GM15510 (cell line): ENCODE data around the gene RPL29.

Experiments
- POLR2A ChIP-seq: IDR thresholded peaks from 3 replicates; pipeline ENCODE4 v1.6.1; 2011; ENCODE audit warnings: borderline replicate concordance; ENCODE audit not compliant: insufficient read length; ENCODE audit errors: extremely low read depth

The RPL29 gene

DNA sequence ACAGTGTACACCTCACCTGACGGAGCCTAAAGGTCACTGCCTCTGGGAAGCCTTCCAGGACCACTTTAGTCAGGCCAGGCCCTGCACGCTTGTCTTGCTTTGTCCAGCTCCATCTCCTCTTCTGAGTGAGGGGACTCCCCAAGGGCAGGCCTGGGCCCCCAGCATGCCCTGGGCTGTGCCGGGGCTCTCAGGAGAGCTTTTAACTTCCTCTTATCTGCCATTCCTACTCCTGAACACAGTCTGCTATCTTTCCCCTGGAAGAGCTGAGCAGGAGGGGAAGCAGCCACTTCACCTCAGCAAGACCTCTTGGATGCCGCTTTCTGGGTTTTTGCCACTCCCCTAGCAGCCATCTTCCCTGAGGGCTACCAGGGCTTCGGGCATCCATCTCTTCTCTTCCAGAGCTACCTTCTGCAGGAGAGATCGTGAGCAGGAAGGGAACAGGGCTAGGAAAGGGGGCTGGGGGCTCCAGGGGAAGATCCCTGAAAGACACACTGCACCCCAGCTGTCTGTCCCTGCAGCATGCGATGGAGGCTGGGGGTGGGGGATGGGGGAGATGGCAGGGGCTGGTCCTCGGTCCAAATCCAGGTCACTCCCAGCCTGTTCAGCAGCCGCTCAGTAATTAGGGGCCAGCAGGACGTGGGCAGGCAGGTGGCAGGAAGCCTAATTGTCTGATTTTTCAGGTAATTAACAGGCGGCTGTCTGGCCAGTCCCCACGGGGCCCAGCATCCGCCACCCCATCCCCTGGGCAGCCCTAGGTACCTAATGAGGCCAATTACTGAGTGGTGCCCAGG, 19.9 kb upstream of the RPL29 start:
- no peak for TF ChIP-seq POLR2A

DNA sequence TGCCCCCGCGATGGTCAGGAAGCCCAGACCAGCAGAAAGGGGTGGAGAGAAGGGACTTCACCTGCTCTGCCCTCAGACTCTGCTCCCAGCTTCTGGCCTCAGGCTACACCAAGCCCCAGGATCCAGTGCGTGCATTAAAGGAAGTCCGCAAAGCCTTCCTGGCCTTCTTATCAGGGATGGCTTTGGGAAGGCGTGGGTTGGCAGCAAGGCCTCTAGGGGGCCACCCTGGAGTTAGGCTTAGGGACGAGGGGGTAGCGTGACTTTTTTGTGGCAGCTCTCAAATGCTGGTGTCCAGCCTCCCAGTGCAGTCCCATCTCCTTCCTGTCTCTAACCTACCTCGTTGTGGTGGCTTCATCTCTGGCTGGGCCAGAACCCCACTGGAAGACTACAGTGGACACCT, 18.9 kb upstream of the RPL29 start:
- no peak for TF ChIP-seq POLR2A

DNA sequence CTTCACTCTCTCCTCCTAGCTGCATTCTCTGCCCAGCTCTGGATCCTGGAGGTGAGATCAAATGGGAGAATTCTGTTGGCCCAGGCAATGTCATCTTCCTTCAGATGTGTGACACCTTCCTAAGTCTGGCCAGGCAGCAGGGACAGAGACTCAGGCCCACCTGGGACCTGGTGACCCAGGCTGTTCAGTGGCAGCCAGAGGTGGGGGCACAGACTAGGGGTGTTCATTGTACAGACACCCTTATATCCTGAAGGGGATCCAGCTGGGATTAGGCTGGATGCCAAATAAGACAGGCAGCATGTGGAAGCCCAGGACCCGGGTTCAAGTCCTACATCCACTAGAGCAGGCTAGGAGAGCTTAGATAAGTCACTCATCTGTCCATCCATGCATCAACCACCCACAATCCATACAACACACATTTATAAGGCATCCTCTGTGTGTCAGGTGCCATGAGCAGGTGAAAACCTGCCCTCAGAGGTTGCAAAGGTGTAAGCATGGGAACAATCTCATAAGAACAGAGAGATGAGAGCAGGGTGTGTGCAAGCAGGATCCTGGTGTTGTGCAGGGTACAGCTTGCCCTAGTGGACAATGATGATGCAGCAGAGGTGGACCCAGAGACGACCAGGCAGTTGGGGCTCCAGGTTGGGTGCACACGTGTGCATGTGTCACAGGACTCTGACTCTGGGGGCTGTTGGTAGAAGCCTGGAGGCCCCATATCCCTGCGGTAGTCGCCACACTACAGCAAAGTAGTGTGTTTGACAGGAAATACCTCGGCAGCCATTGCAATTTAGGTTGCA, 18.3 kb upstream of the RPL29 start:
- TF ChIP-seq POLR2A: no peak

DNA sequence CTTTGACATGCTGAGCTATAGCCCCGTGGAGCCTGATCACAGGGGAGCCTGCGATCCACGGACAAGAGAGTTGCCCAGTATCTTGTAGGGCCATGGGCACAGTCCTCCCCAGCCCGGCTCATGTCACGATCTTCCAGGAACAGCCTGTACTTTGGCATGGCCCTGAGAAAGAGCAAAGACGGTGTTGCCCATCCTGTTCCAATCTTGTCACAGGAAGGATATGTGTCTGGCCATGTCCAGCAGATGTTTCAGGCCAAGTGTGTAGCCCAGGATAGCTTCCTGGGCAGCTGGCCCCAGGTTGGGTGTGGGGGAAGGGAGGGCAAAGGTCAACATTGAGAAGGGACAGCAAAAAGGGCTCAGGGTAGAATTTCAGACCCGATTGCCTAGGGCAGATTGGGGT, 17.0 kb upstream of the RPL29 start:
- no peak for TF ChIP-seq POLR2A

DNA sequence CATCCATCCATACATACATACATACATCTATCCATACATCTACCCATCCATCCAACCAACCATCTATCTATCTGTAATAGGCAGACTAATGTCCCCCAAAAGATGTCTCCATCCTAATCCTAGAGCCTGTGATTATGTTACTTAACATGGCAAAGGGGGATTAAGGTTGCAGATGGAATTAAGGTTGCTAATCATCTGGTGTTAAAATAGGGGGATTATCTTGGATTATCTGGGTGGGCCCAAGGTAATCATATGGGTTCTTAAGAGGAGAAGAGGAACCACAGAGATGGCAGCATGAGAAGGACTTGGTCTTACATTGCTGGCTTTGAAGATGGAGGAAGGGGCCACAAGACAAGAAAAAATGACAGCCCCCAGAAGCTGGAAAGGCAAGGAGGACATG, 14.7 kb upstream of the RPL29 start:
- no peak for TF ChIP-seq POLR2A

DNA sequence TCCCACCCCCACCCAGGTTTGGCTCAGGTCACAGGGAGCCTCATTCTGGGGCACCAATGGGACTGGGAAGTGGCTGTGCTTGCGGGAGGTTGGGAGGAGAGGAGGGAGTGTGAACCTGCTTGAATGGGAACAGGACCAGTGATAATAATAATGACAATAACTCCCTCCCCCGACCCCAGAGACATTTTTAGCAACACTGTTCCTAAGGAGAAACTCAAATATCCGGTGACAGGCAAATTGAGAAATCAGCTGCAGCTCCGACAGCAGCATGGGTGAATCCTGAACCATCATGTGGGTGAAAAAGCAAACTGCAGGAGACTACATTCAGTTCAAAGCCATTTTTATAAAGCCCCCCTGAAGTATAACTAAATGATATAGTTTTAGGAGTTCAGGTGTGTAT, 11.6 kb upstream of the RPL29 start:
- TF ChIP-seq POLR2A: no peak

DNA sequence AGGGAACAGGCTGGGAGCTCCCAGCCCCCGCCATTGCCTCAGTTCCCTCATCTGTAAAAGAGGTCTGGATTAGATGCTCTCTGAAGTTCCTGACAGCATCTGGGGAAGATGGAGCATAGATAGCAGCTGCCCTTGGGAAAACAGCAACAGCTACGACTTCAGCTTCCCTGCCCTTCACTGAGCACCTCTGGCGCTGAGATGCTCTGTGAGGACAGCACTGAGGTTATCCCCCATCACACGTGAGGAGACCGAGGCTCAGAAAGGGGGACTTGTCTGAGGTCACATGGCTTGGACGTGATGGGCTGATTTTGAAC, 11.1 kb upstream of the RPL29 start:
- no peak for TF ChIP-seq POLR2A

DNA sequence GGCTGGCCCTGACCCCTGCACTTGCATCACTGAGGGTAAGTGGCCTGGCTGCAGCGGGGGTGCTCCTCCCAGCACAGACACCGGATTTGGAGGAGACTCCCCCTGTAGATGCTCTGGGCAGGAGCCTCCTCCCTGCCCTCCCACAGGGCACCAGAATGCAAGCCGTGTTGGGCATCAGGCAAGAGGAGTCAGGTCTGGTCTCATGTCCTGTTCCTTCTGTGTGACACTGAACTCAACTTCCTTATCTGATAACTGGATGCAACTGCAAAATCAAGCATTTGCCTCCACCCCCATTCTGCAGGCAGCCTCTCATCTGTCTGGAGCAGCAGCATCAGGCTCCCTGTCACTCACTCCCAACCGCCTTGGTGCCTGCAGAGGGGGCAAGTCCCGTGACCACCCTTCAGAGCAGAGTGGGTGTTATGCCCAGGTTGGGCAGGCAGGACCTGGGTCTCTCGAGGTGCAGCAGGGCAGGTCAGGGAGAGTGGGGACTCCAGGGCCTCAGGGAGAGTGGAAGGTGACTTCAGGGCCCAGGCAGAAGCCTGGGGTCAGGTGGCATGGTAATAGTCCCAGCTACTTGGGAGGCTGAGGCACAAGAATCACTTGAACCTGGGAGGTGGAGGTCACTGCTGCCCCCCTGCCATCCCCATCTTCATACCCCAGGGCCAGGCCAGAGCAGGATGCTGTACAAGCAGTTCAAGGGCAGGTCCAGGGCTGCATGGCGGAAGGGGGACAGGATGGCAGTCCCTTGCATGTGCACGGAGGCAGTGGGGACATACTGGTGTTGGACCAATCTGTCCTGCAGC, 10.5 kb upstream of the RPL29 start:
- no peak for TF ChIP-seq POLR2A

DNA sequence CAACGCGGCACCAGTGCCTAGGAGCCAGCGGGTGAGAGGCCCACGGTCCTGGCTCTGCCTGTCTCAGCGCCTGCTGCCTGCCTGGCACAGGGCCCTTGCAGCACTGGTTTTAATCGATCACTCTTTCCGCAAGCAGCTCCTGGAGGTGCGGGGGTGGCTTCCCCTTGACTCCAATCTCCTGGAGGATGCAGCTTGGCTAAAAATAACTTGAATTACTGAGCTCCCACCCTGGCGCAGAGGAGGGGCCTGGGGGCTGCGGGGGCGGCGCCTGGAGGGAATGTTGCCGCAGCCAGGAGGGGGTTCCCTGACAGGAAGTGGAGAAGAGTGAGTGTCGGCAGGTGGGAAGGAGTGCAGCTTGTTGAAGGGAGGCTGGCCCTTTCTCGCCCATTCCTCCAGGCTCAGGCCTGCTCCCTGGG, 9.9 kb upstream of the RPL29 start:
- TF ChIP-seq POLR2A: no peak

DNA sequence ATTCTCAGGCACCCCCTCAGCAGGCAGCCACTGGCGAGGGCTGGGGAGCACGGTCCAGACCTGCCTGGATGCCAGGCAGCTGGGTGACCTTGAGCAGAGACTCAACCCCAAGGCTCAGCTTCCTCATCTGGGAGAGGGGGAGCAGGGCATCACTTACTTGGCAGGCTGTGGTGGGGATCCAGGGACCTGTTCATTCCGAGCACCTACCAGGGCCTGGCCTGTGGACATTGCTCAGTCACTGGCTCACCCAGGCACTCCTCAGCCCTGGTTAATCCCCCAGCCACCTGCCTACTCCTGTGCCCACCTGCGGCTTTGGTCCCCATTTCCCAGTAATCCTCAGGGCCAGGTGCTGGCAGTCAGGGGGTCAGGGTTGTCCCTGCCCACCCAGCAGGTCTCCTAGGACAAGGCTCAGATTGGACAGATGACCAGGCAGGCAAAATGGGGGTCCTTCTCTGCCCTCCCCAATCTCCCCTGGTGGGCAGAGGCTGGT, 9.3 kb upstream of the RPL29 start:
- TF ChIP-seq POLR2A: no peak

DNA sequence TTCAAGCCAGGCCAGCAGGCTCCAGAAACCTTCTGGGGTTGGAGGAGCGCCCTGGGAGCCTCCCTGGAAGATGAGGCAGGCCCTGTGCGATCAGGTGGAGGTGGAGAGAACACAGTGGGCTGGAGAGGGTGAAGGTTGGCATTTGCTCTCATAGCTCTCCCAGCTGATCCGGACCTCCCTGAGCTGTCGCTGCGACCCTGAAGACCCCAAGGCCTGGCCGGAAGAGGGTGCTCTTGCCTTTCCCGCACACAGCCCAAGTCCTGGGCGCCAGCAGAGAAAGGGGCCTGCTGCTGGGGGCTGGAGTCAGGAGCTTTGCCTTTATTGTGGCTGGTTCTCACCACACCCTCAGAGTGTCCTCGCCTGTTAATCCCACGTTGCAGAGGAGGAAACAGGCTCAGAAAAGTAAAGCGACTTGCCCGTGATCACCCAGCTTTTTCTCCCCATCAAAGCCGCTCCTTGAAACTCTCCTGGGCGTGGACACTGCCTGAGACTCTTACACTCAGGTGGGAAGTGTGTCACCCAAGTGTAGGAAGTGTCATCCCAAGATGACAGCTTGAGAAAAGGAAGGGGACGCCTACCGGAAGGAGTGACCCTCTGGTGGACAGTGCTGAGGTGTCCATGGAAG, 8.6 kb upstream of the RPL29 start:
- TF ChIP-seq POLR2A: no peak

DNA sequence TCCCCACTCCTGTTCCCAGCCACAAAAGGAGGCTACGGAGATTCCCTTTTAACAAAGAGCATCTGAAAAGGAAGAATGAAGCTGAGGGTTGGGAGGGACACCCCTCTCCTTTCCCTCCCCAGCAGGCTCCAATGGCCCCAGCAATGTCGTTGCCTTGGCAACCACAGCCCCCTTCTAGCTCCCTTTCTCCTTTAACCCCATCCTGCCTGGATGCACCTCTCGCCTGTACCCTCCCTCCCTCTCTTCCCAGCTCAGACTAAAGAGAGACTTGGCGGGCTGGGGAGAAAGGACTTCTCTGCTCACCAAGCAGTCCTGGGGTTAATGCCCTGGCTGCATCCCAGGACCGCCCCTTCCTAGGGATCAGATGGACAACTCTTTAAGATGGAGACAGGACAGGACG, 7.1 kb upstream of the RPL29 start:
- no peak for TF ChIP-seq POLR2A

DNA sequence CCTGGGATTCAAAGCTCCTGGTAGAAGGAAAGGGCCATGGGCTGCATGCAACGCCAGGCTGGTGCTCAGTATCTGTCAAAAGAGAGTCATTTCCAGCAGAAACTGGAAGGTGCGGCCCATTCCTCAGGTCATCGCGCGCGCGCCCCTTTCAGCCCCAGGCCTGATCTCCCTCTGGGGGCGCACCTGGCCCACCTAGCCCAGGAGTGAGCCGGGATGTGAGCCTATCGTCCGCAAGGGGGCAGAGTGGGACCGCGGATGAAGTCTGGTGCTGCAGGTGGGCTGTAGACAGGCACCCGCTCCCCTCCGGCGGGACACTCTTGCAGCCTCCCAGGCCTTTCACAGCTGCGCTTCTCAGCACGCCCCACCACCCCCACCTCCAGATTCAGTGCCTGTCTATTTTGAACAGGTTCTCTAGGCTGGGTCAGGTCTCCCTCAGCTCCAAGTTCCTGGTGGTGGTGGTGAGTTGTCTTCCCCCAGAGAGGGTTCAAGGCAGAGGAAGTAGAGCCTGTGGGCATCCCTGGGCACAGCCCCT, 5.8 kb upstream of the RPL29 start:
- no peak for TF ChIP-seq POLR2A

DNA sequence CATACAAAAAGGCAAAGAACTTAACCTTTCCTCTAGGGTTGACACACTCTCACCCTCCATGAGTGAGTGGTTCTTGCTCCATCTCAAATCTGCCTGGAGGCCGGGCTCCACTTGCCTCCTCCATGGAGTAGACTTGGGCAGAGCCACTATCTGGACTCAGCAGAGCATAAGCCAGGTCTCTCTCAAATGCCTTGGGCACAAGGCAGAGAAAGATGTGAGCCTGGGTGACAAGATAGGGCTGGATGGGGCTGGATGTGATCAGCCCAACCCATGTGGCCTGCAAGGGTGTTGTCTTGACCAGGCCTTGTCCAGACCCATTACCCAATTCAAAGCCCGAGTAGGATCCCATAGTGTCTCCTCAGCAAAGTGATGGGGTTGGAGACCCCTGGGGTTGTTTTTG, 4.2 kb upstream of the RPL29 start:
- TF ChIP-seq POLR2A: no peak
